Peyer's patch (tissue), 4 donors: ENCODE results near the gene PEX26.
"Not testable (repeated sequence)": the region's sequence is repeated elsewhere in the genome, so short reads cannot be mapped to it uniquely, and the experiment has no call there.

Source experiments
- CTCF ChIP-seq, 6 experiments: fragments of 450-650 bp in 4 of 6; fragments of 200-600 bp in 2 of 6; sonication (generic) in 1 of 6; IDR thresholded peaks; one replicate each; pipeline ENCODE4 v1.5.1; 2017 to 2019; ENCODE audit warnings: antibody characterized with exemption in 6 of 6, mild to moderate bottlenecking in 3 of 6, moderate library complexity in 1 of 6
- POLR2A ChIP-seq, 2 donors: fragments of 450-650 bp; IDR thresholded peaks; one replicate each; pipeline ENCODE4 v1.5.1; 2017; ENCODE audit warnings: antibody characterized with exemption in 2 of 2, mild to moderate bottlenecking in 2 of 2, moderate library complexity in 2 of 2

DNA sequence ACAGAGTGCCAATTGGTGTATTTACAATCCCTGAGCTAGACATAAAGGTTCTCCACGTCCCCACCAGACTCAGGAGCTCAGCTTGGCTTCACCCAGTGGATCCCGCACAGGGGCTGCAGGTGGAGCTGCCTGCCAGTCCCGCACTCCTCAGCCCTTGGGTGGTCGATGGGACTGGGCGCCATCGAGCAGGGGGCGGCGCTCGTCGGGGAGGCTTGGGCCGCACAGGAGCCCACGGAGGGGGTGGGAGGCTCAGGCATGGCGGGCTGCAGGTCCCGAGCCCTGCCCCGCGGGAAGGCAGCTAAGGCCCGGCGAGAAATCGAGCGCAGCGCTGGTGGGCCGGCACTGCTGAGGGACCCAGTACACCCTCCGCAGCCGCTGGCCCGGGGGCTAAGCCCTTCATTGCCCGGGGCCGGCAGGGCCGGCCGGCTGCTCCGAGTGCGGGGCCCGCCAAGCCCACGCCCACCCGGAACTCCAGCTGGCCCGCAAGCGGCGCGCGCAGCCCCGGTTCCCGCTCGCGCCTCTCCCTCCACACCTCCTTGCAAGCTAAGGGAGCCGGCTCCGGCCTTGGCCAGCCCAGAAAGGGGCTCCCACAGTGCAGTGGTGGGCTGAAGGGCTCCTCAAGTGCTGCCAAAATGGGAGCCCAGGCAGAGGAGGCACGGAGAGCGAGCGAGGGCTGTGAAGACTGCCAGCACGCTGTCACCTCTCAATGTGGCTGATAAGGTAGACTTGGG, 24.4 kb upstream of the PEX26 start:
- TF ChIP-seq CTCF, POLR2A (IDR thresholded peaks at IDR 0.05): not testable (repeated sequence)
